Astrocyte of the spinal cord (primary cell): ENCODE results near the gene SMG6.

ENCODE experiments used
- DNase-seq: peaks from one replicate; pipeline ENCODE4 v3.0.0; 2011; ENCODE audit warnings: low read depth, low spot score
- H3K4me3 ChIP-seq: 2 replicates; pipeline ENCODE4 v1.5.1; 2011; ENCODE audit warnings: low read depth, mild to moderate bottlenecking, low read length, moderate library complexity
- in situ Hi-C: cut with HindIII; loops from 2 replicates; pipeline ENCODE4 v1.10.0; 2017; ENCODE audit warnings: low sequenced_read_pairs
- TF ChIP-seq, protein P1 (sequence below): IDR thresholded peaks from 2 replicates; pipeline ENCODE4 v1.5.1; 2012; ENCODE audit warnings: low read depth, mild to moderate bottlenecking, low read length, inconsistent platforms

Gene SMG6

DNA sequence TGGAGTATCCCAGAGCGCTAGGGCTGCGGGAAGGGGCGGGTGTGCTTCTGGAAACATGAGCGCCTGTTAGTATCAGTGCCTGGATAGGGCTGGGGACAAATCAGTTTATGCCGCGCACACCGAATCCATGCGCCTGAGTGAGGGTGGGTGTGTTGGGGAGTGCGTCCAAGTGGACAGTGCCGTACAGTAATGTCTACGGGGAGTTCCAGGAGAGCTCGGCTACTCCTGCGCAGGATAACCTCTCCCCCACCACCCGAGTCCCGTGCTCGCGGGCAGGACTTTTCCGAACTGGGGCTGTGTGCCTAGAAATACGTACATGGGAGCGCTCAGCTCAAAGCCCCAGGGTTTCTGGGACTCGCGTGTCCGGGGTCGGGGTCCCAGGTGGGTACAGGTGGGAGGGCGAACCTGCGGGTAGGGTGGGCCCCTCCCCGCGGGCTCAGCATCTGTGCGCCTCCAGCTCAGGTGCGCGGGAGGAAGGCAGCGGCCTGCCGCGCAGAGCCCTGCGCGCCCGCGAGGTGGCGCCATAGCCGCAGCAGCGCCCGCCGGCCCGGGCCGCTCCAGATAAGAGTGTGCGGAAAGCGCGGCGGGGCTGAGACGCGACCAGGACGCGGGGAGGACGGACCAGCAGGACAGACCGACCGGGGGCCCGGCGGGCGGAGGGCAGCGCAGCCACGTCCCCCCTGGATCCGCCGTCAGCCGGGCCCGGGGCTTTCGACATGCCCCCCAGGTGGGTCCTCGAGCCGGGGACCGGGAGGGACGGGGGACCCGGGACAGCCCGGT, 248.9 kb downstream of the SMG6 start, which contains the start of gene HIC1:
Gene HIC1 (plus strand): TSS at position 592 of the 780 bp plus-strand sequence. CDS start 1,588 bp downstream, outside the sequence.
- TF ChIP-seq, protein P1, sequence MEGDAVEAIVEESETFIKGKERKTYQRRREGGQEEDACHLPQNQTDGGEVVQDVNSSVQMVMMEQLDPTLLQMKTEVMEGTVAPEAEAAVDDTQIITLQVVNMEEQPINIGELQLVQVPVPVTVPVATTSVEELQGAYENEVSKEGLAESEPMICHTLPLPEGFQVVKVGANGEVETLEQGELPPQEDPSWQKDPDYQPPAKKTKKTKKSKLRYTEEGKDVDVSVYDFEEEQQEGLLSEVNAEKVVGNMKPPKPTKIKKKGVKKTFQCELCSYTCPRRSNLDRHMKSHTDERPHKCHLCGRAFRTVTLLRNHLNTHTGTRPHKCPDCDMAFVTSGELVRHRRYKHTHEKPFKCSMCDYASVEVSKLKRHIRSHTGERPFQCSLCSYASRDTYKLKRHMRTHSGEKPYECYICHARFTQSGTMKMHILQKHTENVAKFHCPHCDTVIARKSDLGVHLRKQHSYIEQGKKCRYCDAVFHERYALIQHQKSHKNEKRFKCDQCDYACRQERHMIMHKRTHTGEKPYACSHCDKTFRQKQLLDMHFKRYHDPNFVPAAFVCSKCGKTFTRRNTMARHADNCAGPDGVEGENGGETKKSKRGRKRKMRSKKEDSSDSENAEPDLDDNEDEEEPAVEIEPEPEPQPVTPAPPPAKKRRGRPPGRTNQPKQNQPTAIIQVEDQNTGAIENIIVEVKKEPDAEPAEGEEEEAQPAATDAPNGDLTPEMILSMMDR = peak; percentile 72
- H3K4me3 ChIP-seq = peak within 1 kb of the TSS; percentile 59
- in situ Hi-C loops = no loop called here
- peak; percentile 80 for DNase-seq

DNA sequence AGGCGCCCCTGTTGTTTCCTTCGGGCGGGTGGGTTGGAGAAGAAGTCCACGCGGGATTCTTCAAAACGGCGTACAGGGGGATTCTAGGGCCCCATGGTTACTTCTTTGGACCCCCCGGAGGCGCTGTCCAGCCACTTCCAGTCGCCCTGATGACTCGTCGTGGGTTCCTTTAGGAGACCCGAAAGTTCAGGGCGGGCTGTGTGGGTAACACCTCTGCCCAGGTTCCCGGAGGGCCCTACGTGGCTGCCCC, 249.4 kb downstream of the SMG6 start:
- DNase-seq = no peak
- in situ Hi-C loops = no loop called here
- H3K4me3 ChIP-seq = peak overlapping the region; percentile 59
- TF ChIP-seq, protein P1 = no peak

DNA sequence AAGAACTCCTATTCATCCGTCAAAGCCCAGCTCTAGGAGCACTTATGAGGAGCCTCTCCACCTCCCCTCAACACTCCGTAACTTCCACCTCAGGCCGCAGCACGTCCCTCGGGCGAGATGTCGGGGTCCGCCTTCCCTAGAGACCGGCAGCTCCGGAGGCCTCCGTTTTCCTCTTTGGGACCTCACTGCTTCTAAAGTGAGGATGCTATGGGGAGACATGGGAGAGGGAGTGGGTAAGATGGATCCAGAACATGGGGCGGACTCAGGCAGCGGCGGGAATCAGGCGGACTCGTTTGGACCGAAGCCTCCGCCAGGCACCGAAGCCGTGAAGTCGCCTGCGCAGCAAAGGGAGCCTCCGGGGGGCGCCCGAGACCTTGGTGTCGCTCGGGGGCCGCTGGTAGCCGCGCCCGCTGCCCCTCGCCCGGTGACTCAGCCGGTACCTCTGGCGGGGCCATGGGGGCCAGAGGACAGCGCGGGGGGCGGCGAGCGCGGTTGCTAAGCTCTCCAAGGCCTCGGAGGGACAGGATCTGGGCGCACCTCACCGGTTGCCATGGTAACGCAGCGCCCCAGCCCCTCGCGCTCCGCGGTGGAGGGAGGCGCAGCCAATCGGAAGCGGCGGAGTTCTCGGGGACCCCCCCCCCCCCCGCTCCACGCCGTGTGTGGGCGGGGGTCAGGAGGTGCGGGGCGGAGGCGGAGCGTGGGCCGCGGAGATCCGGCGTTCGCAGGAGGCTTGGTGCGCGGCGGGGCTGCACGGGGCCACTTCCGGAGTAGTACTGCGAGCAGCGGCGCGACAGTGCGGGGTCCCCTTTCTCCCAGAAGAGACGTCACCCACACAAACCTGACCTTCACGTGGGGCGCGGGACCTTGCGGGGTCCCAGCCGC, 250.0 kb downstream of the SMG6 start:
- in situ Hi-C loops = no loop called here
- H3K4me3 ChIP-seq = peak overlapping the region; percentile 59
- TF ChIP-seq, protein P1 = peak; percentile 60
- peak; percentile 83 for DNase-seq

DNA sequence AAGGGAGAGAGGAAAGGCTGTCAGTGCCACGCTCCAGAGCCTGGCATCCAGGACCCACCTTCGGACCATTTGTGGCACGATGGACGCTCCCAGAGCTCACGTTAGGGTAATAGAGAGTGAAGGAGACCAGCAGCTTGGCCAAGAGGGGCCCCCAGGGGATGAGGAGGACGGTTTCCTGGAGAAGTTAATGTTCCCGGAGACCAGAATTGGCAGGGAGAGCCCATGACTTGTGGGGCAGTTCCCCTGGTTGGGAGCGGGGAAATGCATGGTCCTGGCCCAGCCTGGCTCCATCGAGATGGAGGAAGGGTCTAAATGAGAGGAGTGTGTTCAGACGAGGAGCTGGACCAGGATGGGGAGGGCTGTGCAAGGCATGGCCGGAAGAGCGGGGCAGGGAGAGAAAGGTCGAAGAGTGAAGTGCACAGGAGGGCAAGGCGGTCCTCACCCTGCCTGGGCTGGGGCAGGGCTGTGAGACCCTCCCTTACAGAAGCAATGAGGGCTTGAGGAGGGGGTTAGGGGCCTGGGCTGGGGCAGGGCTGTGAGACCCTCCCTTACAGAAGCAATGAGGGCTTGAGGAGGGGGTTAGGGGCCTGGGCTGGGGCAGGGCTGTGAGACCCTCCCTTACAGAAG, 251.5 kb downstream of the SMG6 start:
- in situ Hi-C loops = no loop called here
- no peak overlapping the region for H3K4me3 ChIP-seq
- TF ChIP-seq, protein P1 = no peak
- DNase-seq = no peak

DNA sequence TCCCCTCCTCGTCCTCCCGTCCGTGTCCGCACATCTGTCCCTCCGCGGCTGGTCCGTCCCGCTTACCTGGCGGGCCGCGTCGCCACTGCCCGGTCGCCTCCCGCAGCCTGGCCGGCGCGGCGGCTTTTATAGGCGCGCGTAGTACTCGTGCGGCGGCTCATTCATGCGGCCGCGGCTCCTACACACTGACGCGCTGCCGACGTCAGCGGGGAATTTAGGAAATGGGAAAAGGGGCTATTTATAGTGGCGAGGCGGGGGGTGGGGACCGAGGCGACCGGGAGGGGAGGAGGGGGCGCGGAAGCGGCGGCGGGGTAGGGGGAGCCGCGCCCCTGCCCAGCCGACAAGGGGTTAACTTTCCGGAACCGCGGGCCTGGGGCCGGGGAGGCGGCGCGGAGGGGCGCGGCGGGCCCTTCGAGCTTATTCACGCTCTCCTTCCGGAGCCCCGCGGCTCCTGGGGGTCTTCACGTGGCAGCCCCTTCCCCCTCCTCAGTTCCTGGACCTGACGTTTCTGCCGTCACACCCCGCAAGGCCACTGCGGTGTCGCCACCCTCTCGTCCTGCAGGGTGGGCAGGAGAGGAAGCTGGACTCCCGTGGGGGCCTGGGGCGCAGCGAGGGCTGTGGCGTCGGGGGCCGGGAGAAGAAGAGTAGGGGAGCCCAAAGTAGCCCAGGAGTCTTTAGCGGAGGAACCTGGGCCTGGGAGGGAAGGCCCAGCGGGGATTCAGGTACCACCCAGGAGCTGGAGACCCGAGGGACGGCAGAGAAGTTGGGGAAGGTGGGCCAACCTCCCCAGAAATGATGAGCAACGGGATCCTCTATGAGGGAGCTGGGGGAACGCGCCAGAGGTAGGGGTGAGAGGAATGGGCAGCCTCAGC, 252.3 kb downstream of the SMG6 start:
- H3K4me3 ChIP-seq = no peak overlapping the region
- in situ Hi-C loops = no loop called here
- peak; percentile 61 for DNase-seq

More for the DNA sequence above, 252.3 kb downstream of the SMG6 start:
- TF ChIP-seq, protein P1 = no peak
